ENCODE measurements around the gene GGACT. TPM values are rescaled to one million over a fixed set of nuclear protein-coding genes. Genes with fewer than 3 reads are reported as not detected.

Gene GGACT
- total RNA-seq, 4 donors from 2014 or later: 0.74 to 1.9 (median 1.5) TPM

- no peaks in the 10 kb centered on the region for H3K4me1 ChIP-seq
- H3K36me3 ChIP-seq: no peaks in the 10 kb centered on the region
- H3K27me3 ChIP-seq: no peaks in the 10 kb centered on the region
- whole genome bisulfite sequencing, 2 donors (ENCODE audit: low coverage in 1 of 2): 56 to 80% methylated on average over 1 of the region's 3 CpGs
- H3K27ac ChIP-seq: no peak overlapping the region
- no peak for TF ChIP-seq EP300 (IDR thresholded peaks at IDR 0.05)
- no peak for TF ChIP-seq POLR2A (IDR thresholded peaks at IDR 0.05)
- TF ChIP-seq CTCF (IDR thresholded peaks at IDR 0.05): no peak
- TF ChIP-seq POLR2AphosphoS5 (IDR thresholded peaks at IDR 0.05): no peak
- no peak for ATAC-seq
- H3K4me3 ChIP-seq: no peak overlapping the region
- no peaks in the 10 kb centered on the region for H3K9me3 ChIP-seq
Measured at GRCh38 chr13:100484702-100485101, 103.9 kb downstream of the GGACT start.

- Histone ChIP-seq H3K9me3 (no peaks in the 10 kb centered on the region), H3K4me1 (no peaks in the 10 kb centered on the region), H3K27ac (no peak overlapping the region), H3K36me3 (no peaks in the 10 kb centered on the region), H3K4me3 (no peak overlapping the region), H3K27me3 (no peaks in the 10 kb centered on the region)
- ATAC-seq: no peak
- 65 to 80% methylated on average over 8 of the region's 8 CpGs for WGBS, 2 donors (ENCODE audit: low coverage in 1 of 2)
- TF ChIP-seq POLR2A (IDR thresholded peaks at IDR 0.05): no peak
- TF ChIP-seq POLR2AphosphoS5 (IDR thresholded peaks at IDR 0.05): no peak
- no peak for TF ChIP-seq EP300 (IDR thresholded peaks at IDR 0.05)
- TF ChIP-seq CTCF (IDR thresholded peaks at IDR 0.05): no peak
Measured at GRCh38 chr13:100483841-100484381, 104.7 kb downstream of the GGACT start.

GRCh38 chr13:100483139-100483538, 105.5 kb downstream of the GGACT start:
- no peak overlapping the region for H3K4me3 ChIP-seq
- TF ChIP-seq EP300 (IDR thresholded peaks at IDR 0.05) (no peak), POLR2AphosphoS5 (IDR thresholded peaks at IDR 0.05) (no peak), POLR2A (IDR thresholded peaks at IDR 0.05) (no peak), CTCF (IDR thresholded peaks at IDR 0.05) (no peak)
- no peaks in the 10 kb centered on the region for H3K27me3 ChIP-seq
- WGBS, 2 donors (ENCODE audit: low coverage in 1 of 2): 67 to 70% methylated on average over 6 of the region's 6 CpGs
- ATAC-seq: no peak
- no peaks in the 10 kb centered on the region for H3K4me1 ChIP-seq
- H3K9me3 ChIP-seq: no peaks in the 10 kb centered on the region
- peaks cover 0 to under 1% of the 10 kb centered on the region in 2 donors for H3K36me3 ChIP-seq
- H3K27ac ChIP-seq: no peak overlapping the region

GRCh38 chr13:100480676-100481075, 107.9 kb downstream of the GGACT start:
- 85 to 88% methylated on average over 7 to 9 of the region's 9 CpGs for WGBS, 2 donors (ENCODE audit: low coverage in 1 of 2)
- Histone ChIP-seq H3K4me1 (no peaks in the 10 kb centered on the region), H3K27ac (no peak overlapping the region), H3K9me3 (no peaks in the 10 kb centered on the region), H3K36me3 (peaks cover 0 to 7% of the 10 kb centered on the region in 2 donors), H3K27me3 (no peaks in the 10 kb centered on the region), H3K4me3 (no peak overlapping the region)
- ATAC-seq: no peak
- no peak for TF ChIP-seq CTCF (IDR thresholded peaks at IDR 0.05)
- no peak for TF ChIP-seq EP300 (IDR thresholded peaks at IDR 0.05)
- TF ChIP-seq POLR2AphosphoS5 (IDR thresholded peaks at IDR 0.05): no peak
- no peak for TF ChIP-seq POLR2A (IDR thresholded peaks at IDR 0.05)

Other genes starting within 250 kb of the GGACT start
- gene TMTC4, start 86.0 kb upstream of the GGACT start, total RNA-seq: 10 to 100 TPM in 2 of 4 donors, 1 to 10 TPM in 2; 7.0 to 15.3 (median 10.0) TPM

Data from gastroesophageal sphincter (tissue), 4 donors.